Activated T-helper 1 cell treated with Interleukin-2 at 50 U/mL for 16 hours (primary cell): ENCODE measurements around the gene EZH1.
"Not testable (repeated sequence)": the region's sequence is repeated elsewhere in the genome, so short reads cannot be mapped to it uniquely, and the experiment has no call there.

Source experiments
- DNase-seq: peaks from one replicate; pipeline ENCODE4 v3.0.0-alpha.2; 2020; ENCODE audit warnings: low read depth

Gene EZH1

GRCh38 chr17:42772945-42773289 lies 28.1 kb upstream of the EZH1 start:
- DNase-seq = no peak

GRCh38 chr17:42769964-42770363 lies 25.1 kb upstream of the EZH1 start:
- DNase-seq = not testable (repeated sequence)

GRCh38 chr17:42768006-42768405 lies 23.2 kb upstream of the EZH1 start:
- not testable (repeated sequence) for DNase-seq

- no peak for DNase-seq
Observed at GRCh38 chr17:42767512-42767911, 22.7 kb upstream of the EZH1 start.

GRCh38 chr17:42766124-42766523 lies 21.3 kb upstream of the EZH1 start:
- DNase-seq = no peak

GRCh38 chr17:42761638-42762037 lies 16.8 kb upstream of the EZH1 start:
- DNase-seq = no peak

GRCh38 chr17:42760652-42761581 lies 16.1 kb upstream of the EZH1 start, which contains the start of gene RAMP2:
Gene RAMP2, plus strand, starts transcription at chr17:42761227. Its CDS starts 35 bp downstream, at chr17:42761262.
- DNase-seq = no peak

GRCh38 chr17:42759982-42760651 lies 15.3 kb upstream of the EZH1 start:
- DNase-seq = no peak

GRCh38 chr17:42754782-42755181 lies 9.9 kb upstream of the EZH1 start:
- DNase-seq = no peak

GRCh38 chr17:42751628-42752027 lies 6.8 kb upstream of the EZH1 start:
- DNase-seq = no peak

- no peak for DNase-seq
Observed at GRCh38 chr17:42750739-42751344, 6.0 kb upstream of the EZH1 start.

- DNase-seq = no peak
Observed at GRCh38 chr17:42748908-42749798, 4.3 kb upstream of the EZH1 start.

GRCh38 chr17:42748202-42748907 lies 3.5 kb upstream of the EZH1 start:
- DNase-seq = no peak

- no peak for DNase-seq
Observed at GRCh38 chr17:42744283-42744805, 496 bp downstream of the EZH1 start.

- DNase-seq = no peak
Observed at GRCh38 chr17:42743595-42744282, 1.1 kb downstream of the EZH1 start.

- not testable (repeated sequence) for DNase-seq
Observed at GRCh38 chr17:42742916-42743315, 1.9 kb downstream of the EZH1 start.

GRCh38 chr17:42740699-42741098 lies 4.1 kb downstream of the EZH1 start:
- DNase-seq = no peak

GRCh38 chr17:42725143-42725542 lies 19.7 kb downstream of the EZH1 start:
- no peak for DNase-seq

- no peak for DNase-seq
Observed at GRCh38 chr17:42723636-42724035, 21.2 kb downstream of the EZH1 start.

GRCh38 chr17:42720996-42721583 lies 23.8 kb downstream of the EZH1 start:
- no peak for DNase-seq
